ENCODE results near the gene SYTL3.

SYTL3 gene

GRCh38 chr6:158708239-158708638 lies 58.4 kb downstream of the SYTL3 start:
- no peak overlapping the region for H3K9ac ChIP-seq (ENCODE audit: low read depth, low read length)
- no peaks in the 10 kb centered on the region for H3K36me3 ChIP-seq (ENCODE audit: insufficient read depth, low read length)
- no peak overlapping the region for H3K4me3 ChIP-seq (ENCODE audit: low read length)
- H3K4me2 ChIP-seq (ENCODE audit: low read length), result peak overlapping the region; percentile 61
- H3K27me3 ChIP-seq (ENCODE audit: control insufficient read depth, insufficient read depth, low read length), result no peaks in the 10 kb centered on the region
- no peaks in the 10 kb centered on the region for H3K9me3 ChIP-seq (replicated peaks; ENCODE audit: low read length)
- peaks cover 33% of the 10 kb centered on the region for H3K4me1 ChIP-seq (ENCODE audit: control insufficient read depth, insufficient read depth, low read length)

DNA sequence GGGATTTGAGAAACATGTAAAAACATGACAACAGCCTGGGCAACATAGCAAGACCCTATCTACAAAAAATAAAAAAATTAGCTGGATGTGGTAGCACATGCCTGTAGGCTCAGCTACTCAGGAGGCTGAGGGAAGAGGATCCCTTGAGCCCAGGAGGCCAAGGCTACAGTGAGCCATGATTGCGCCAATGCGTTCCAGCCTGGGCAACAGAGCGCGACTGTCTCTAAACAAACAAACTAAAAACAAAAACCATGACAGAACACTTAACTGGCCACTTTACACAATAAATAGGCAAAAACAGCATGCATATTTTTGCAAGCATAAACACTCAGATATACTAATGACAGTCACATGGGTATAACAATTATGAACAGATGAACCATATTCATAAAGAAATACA lies 60.0 kb downstream of the SYTL3 start:
- no peak overlapping the region for H3K4me3 ChIP-seq (ENCODE audit: low read length)
- peaks cover 28% of the 10 kb centered on the region for H3K4me1 ChIP-seq (ENCODE audit: control insufficient read depth, insufficient read depth, low read length)
- H3K9me3 ChIP-seq (replicated peaks; ENCODE audit: low read length), result no peaks in the 10 kb centered on the region
- H3K36me3 ChIP-seq (ENCODE audit: insufficient read depth, low read length), result no peaks in the 10 kb centered on the region
- H3K9ac ChIP-seq (ENCODE audit: low read depth, low read length), result no peak overlapping the region
- H3K4me2 ChIP-seq (ENCODE audit: low read length), result no peak overlapping the region
- no peaks in the 10 kb centered on the region for H3K27me3 ChIP-seq (ENCODE audit: control insufficient read depth, insufficient read depth, low read length)

DNA sequence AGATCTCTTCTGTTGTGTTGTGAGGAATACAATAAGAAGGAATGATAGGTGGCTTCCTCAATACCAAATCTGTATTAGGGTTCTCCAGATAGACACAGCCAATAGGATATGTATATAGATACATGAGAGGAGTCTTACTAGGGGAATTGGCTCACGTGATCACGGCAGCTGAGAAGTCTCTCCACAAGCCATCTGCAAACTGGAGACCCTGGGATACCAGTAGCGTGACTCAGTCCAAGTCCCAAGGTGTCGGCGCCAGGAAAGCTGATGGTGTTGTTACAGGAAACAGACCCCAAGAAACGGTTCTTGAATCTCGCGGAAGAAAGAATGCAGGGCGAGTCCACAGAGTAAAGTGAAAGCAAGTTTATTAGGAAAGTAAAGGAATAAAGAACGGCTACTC lies 61.4 kb downstream of the SYTL3 start:
- H3K27me3 ChIP-seq (ENCODE audit: control insufficient read depth, insufficient read depth, low read length), result no peaks in the 10 kb centered on the region

GRCh38 chr6:158713469-158713868 lies 63.6 kb downstream of the SYTL3 start:
- H3K4me2 ChIP-seq (ENCODE audit: low read length), result no peak overlapping the region
- no peaks in the 10 kb centered on the region for H3K36me3 ChIP-seq (ENCODE audit: insufficient read depth, low read length)
- H3K9me3 ChIP-seq (replicated peaks; ENCODE audit: low read length), result no peaks in the 10 kb centered on the region
- H3K4me1 ChIP-seq (ENCODE audit: control insufficient read depth, insufficient read depth, low read length), result peaks cover under 1% of the 10 kb centered on the region
- no peaks in the 10 kb centered on the region for H3K27me3 ChIP-seq (ENCODE audit: control insufficient read depth, insufficient read depth, low read length)
- no peak overlapping the region for H3K4me3 ChIP-seq (ENCODE audit: low read length)
- no peak overlapping the region for H3K9ac ChIP-seq (ENCODE audit: low read depth, low read length)

More for the DNA sequence above, 61.4 kb downstream of the SYTL3 start:
- Histone ChIP-seq H3K4me2 (ENCODE audit: low read length) (no peak overlapping the region), H3K9ac (ENCODE audit: low read depth, low read length) (no peak overlapping the region), H3K4me1 (ENCODE audit: control insufficient read depth, insufficient read depth, low read length) (peaks cover 23% of the 10 kb centered on the region), H3K4me3 (ENCODE audit: low read length) (no peak overlapping the region), H3K36me3 (ENCODE audit: insufficient read depth, low read length) (no peaks in the 10 kb centered on the region), H3K9me3 (replicated peaks; ENCODE audit: low read length) (no peaks in the 10 kb centered on the region)

DNA sequence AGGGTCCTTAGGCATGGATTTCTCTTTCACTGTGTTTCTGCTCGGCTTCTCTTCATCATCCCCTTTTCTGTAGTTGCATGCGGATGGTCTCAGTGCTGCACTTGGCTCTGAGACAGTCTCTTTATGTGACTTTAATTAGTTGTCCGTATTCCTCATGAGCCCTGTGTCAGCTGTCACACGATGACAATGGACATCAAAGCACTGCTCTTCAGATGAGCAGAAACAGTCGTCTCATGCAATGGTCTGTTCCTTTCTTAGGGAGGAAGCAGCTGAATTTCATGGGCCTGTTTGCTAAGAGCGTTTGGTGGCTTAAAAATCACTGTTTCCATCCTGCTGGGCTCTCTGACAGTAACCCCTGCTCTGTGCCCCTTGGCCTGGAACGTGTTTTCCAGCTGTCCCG lies 64.9 kb downstream of the SYTL3 start:
- no peaks in the 10 kb centered on the region for H3K4me1 ChIP-seq (ENCODE audit: control insufficient read depth, insufficient read depth, low read length)
- H3K36me3 ChIP-seq (ENCODE audit: insufficient read depth, low read length), result no peaks in the 10 kb centered on the region

GRCh38 chr6:158715330-158716311 lies 65.8 kb downstream of the SYTL3 start:
- no peak overlapping the region for H3K9ac ChIP-seq (ENCODE audit: low read depth, low read length)
- H3K36me3 ChIP-seq (ENCODE audit: insufficient read depth, low read length), result no peaks in the 10 kb centered on the region
- H3K4me2 ChIP-seq (ENCODE audit: low read length), result no peak overlapping the region
- H3K4me3 ChIP-seq (ENCODE audit: low read length), result no peak overlapping the region
- H3K9me3 ChIP-seq (replicated peaks; ENCODE audit: low read length), result no peaks in the 10 kb centered on the region
- peaks cover 7% of the 10 kb centered on the region for H3K4me1 ChIP-seq (ENCODE audit: control insufficient read depth, insufficient read depth, low read length)
- H3K27me3 ChIP-seq (ENCODE audit: control insufficient read depth, insufficient read depth, low read length), result no peaks in the 10 kb centered on the region

More for the DNA sequence above, 64.9 kb downstream of the SYTL3 start:
- Histone ChIP-seq H3K4me2 (ENCODE audit: low read length) (no peak overlapping the region), H3K9me3 (replicated peaks; ENCODE audit: low read length) (no peaks in the 10 kb centered on the region), H3K4me3 (ENCODE audit: low read length) (no peak overlapping the region), H3K27me3 (ENCODE audit: control insufficient read depth, insufficient read depth, low read length) (no peaks in the 10 kb centered on the region), H3K9ac (ENCODE audit: low read depth, low read length) (no peak overlapping the region)

- Histone ChIP-seq H3K9ac (ENCODE audit: low read depth, low read length) (no peak overlapping the region), H3K4me1 (ENCODE audit: control insufficient read depth, insufficient read depth, low read length) (peaks cover 13% of the 10 kb centered on the region), H3K36me3 (ENCODE audit: insufficient read depth, low read length) (no peaks in the 10 kb centered on the region), H3K4me2 (ENCODE audit: low read length) (no peak overlapping the region), H3K4me3 (ENCODE audit: low read length) (no peak overlapping the region), H3K9me3 (replicated peaks; ENCODE audit: low read length) (no peaks in the 10 kb centered on the region), H3K27me3 (ENCODE audit: control insufficient read depth, insufficient read depth, low read length) (no peaks in the 10 kb centered on the region)
Measured at GRCh38 chr6:158717341-158718330, 67.8 kb downstream of the SYTL3 start.

GRCh38 chr6:158718461-158719046 lies 68.7 kb downstream of the SYTL3 start:
- peaks cover 13% of the 10 kb centered on the region for H3K4me1 ChIP-seq (ENCODE audit: control insufficient read depth, insufficient read depth, low read length)
- H3K4me2 ChIP-seq (ENCODE audit: low read length), result no peak overlapping the region
- no peaks in the 10 kb centered on the region for H3K36me3 ChIP-seq (ENCODE audit: insufficient read depth, low read length)
- no peaks in the 10 kb centered on the region for H3K9me3 ChIP-seq (replicated peaks; ENCODE audit: low read length)
- no peak overlapping the region for H3K9ac ChIP-seq (ENCODE audit: low read depth, low read length)
- H3K4me3 ChIP-seq (ENCODE audit: low read length), result no peak overlapping the region
- no peaks in the 10 kb centered on the region for H3K27me3 ChIP-seq (ENCODE audit: control insufficient read depth, insufficient read depth, low read length)

DNA sequence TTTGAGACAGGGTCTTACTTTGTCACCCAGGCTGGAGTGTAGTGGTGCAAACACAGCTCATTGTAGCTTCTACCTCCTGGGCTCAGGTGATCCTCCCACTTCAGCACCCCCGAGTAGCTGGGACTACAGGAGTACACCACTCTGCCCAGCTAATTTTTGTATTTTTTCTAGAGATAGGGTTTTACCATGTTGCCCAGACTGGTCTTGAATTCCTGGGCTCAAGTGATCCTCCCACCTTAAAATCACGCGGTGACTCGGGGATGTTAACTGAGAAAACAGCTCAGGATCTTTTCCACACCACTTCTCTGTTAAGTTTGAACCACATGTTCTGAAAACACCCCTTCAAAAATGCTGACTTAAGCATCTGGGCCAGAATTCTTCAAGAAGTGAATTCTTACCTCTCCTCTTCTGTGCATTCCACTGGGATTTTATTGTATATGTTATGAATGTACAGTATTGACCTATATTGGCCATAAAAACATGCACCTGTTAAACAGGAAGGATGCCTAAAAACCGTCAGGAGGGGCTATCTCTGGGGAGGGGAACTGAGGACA lies 72.4 kb downstream of the SYTL3 start:
- H3K4me1 ChIP-seq (ENCODE audit: control insufficient read depth, insufficient read depth, low read length), result peaks cover 13% of the 10 kb centered on the region
- H3K36me3 ChIP-seq (ENCODE audit: insufficient read depth, low read length), result no peaks in the 10 kb centered on the region
- H3K4me3 ChIP-seq (ENCODE audit: low read length), result no peak overlapping the region
- no peak overlapping the region for H3K9ac ChIP-seq (ENCODE audit: low read depth, low read length)
- H3K9me3 ChIP-seq (replicated peaks; ENCODE audit: low read length), result no peaks in the 10 kb centered on the region
- H3K4me2 ChIP-seq (ENCODE audit: low read length), result no peak overlapping the region
- no peaks in the 10 kb centered on the region for H3K27me3 ChIP-seq (ENCODE audit: control insufficient read depth, insufficient read depth, low read length)

DNA sequence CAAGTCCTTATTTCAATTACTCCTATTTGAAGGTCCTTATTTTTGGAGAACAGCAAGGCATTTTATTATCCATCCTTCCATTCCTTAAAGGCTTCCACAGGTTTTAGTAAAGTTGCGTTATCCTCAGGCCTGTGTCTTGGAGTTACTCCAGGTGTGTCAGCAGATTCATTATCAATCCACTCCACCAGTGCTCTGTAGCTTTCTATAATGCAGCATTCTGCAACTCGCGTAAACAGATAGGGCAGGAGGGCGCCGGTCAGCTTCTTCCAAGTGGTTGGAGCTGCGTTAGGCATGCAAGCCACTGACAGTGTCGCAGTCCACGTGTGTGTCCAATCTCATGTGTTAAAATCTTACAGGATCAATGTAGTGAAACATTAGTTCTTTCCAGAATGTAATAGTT lies 75.8 kb downstream of the SYTL3 start:
- Histone ChIP-seq H3K4me1 (ENCODE audit: control insufficient read depth, insufficient read depth, low read length) (peaks cover 5% of the 10 kb centered on the region), H3K27me3 (ENCODE audit: control insufficient read depth, insufficient read depth, low read length) (no peaks in the 10 kb centered on the region), H3K36me3 (ENCODE audit: insufficient read depth, low read length) (no peaks in the 10 kb centered on the region), H3K9me3 (replicated peaks; ENCODE audit: low read length) (no peaks in the 10 kb centered on the region), H3K9ac (ENCODE audit: low read depth, low read length) (no peak overlapping the region), H3K4me3 (ENCODE audit: low read length) (no peak overlapping the region), H3K4me2 (ENCODE audit: low read length) (no peak overlapping the region)
